Effector memory CD4-positive, alpha-beta T cell (primary cell): ENCODE measurements around the gene RALGPS2.

Experiments
- DNase-seq, 3 donors: peaks; one replicate each; pipeline ENCODE4 v3.0.0-alpha.2; 2020
- H3K27ac ChIP-seq: 2 replicates; pipeline ENCODE4 v1.7.0; 2013; ENCODE audit warnings: mild to moderate bottlenecking, low read length, moderate library complexity; ENCODE audit not compliant: insufficient read depth, poor library complexity, severe bottlenecking
- H3K27me3 ChIP-seq: replicated peaks from 2 replicates; pipeline ENCODE4 v1.7.0; 2013; ENCODE audit warnings: mild to moderate bottlenecking, low read length; ENCODE audit not compliant: insufficient read depth, control insufficient read depth, poor library complexity, severe bottlenecking
- H3K36me3 ChIP-seq: 2 replicates; pipeline ENCODE4 v1.7.0; 2013; ENCODE audit warnings: mild to moderate bottlenecking, low read length, moderate library complexity; ENCODE audit not compliant: control insufficient read depth, insufficient read depth
- H3K4me1 ChIP-seq: 2 replicates; pipeline ENCODE4 v1.7.0; 2013; ENCODE audit warnings: low read length, mild to moderate bottlenecking; ENCODE audit not compliant: control insufficient read depth, insufficient read depth, poor library complexity, severe bottlenecking
- H3K4me3 ChIP-seq: 2 replicates; pipeline ENCODE4 v1.7.0; 2013; ENCODE audit warnings: low read length, low read depth, mild to moderate bottlenecking; ENCODE audit not compliant: insufficient read depth, poor library complexity, severe bottlenecking
- H3K9me3 ChIP-seq: 2 replicates; pipeline ENCODE4 v1.7.0; 2013; ENCODE audit warnings: mild to moderate bottlenecking, low read length, moderate library complexity; ENCODE audit not compliant: control insufficient read depth

RALGPS2 gene

DNA sequence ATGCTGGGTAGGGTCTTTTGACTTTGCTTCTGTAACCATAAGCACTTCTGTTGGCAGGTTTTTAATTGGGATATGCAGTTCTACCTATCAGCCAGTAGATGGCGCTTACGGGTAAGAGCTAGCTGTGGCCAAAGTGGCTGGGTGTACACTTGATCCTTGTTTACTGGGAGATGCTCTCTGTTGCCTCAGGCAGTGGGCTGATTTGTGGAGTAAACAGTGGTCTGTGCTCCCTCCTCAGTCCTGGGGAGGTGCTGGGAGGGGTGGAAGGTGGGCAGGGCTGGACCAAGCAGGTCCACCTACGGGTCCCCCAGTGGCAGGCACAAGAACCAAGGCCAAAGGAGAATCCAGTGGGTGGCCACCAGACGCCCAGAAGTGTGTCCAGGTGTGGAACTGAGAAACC, 43.4 kb downstream of the RALGPS2 start:
- Histone ChIP-seq H3K36me3 (no peaks in the 10 kb centered on the region), H3K27ac (no peak overlapping the region), H3K9me3 (no peaks in the 10 kb centered on the region), H3K4me3 (no peak overlapping the region), H3K27me3 (no peaks in the 10 kb centered on the region), H3K4me1 (no peaks in the 10 kb centered on the region)
- DNase-seq, result peak in 1 of 3 donors; percentile 5

DNA sequence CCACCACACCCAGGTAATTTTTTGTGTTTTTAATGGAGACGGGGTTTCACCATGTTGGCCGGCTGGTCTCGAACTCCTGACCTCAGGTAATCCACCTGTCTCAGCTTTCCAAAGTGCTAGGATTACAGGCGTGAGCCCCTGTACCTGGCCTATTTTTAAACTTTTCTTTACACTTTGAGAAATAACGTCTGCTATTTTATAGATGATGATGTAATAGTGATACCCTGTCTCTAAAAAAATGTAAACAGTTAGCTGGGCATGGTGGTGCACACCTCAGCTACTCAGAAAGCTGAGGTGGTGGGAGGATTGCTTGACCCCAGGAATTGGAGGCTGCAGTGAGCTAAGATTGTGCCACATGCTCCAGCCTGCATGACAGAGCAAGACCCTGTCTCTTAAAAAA, 47.9 kb downstream of the RALGPS2 start:
- DNase-seq, result no peak
- Histone ChIP-seq H3K27ac (no peak overlapping the region), H3K27me3 (no peaks in the 10 kb centered on the region), H3K9me3 (no peaks in the 10 kb centered on the region), H3K4me3 (no peak overlapping the region), H3K4me1 (no peaks in the 10 kb centered on the region), H3K36me3 (no peaks in the 10 kb centered on the region)

DNA sequence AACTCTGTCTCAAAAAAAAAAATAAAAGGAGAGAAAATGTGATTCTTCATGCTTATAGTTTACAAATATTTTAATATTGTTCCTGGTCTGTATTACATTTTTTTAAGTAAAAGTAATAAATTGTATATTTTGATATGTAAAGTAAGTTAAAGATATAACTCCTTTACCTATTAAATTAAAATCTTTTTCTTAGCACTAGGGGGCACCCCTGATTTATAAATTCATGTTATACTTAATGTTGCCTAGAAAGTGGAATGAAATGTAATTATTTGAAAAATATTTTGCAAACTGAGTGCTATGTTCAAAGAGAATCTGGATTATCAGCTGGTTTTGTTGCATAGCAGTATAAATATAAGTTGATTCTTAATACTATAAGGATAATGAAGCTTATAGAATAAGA, 49.2 kb downstream of the RALGPS2 start:
- Histone ChIP-seq H3K27ac (no peak overlapping the region), H3K4me1 (no peaks in the 10 kb centered on the region)
- DNase-seq, result no peak

DNA sequence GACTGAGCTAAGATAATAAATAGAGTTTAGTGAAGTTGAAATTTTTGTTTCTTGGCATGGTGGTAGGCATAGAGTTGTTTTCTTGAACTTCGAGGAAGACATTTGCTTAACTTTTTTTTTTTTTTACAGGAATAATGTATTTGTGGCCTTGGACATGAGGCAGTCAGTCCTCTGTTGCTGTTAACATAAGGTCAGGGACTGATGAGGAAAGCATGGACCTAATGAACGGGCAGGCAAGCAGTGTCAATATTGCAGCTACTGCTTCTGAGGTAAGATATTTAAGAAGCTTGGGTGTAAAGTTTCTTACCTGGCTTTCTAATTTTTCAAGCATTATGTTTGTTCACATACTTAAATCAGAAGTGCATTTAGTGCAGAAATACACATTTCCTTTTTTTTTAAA, 51.5 kb downstream of the RALGPS2 start:
- H3K27ac ChIP-seq, result no peak overlapping the region
- DNase-seq, result no peak
- no peaks in the 10 kb centered on the region for H3K27me3 ChIP-seq
- no peaks in the 10 kb centered on the region for H3K4me1 ChIP-seq
- no peaks in the 10 kb centered on the region for H3K9me3 ChIP-seq
- H3K36me3 ChIP-seq, result no peaks in the 10 kb centered on the region
- no peak overlapping the region for H3K4me3 ChIP-seq

More for the DNA sequence above, 49.2 kb downstream of the RALGPS2 start:
- H3K36me3 ChIP-seq, result no peaks in the 10 kb centered on the region
- H3K4me3 ChIP-seq, result no peak overlapping the region
- no peaks in the 10 kb centered on the region for H3K9me3 ChIP-seq
- no peaks in the 10 kb centered on the region for H3K27me3 ChIP-seq

DNA sequence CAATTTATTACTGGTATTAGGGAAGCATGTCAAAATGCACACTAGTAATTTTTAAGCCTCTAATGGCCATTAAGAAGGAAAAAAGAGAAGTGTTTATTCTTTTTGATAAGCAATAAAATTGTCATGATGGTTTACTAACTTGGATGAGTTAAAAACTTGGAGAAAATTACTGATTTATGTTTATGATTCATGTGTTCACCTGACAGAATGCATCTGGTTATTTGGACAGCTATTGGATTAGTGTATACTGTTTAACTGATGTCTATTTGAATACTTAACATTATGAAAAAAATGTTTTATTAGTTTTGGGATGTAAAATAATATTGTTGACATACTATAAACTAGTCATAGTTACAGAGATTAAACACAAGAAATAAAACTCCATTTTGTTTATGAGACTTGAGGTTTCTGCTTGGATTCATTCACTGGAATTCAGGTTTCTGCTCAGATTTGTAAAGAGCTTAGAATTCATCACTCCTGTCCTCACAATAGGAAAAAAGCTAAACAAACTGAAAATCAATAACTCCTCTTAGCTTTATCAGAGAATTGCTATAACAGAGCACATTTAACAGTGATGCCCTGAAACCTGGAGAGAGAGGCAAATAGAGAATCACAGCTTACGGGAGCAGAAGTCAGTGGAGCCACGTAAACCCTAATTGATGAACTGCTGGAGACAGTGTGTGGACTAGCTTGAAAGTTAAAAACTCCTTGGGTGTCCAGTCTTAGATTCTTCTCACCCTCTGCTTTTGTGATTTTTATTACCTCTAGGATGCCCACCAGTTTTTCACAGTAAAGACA, 56.7 kb downstream of the RALGPS2 start:
- H3K36me3 ChIP-seq, result no peaks in the 10 kb centered on the region
- H3K4me3 ChIP-seq, result no peak overlapping the region
- no peaks in the 10 kb centered on the region for H3K4me1 ChIP-seq
- H3K27me3 ChIP-seq, result no peaks in the 10 kb centered on the region
- no peak overlapping the region for H3K27ac ChIP-seq
- DNase-seq, result no peak
- H3K9me3 ChIP-seq, result no peaks in the 10 kb centered on the region

DNA sequence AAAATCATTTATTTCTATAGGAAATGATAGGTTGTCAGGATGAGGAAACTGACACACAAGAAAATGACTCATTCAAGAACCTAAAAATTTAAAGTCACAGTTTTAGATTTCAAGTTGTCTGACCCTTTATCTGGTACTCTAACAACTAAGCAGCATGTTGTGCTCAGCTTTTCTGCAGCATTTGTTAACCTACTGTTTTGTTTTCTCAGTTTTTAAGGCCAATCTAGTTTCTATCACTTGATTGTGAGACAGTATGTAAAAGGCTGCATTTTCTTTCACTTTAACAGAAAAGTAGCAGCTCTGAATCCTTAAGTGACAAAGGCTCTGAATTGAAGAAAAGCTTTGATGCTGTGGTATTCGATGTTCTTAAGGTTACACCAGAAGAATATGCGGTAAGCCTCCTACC, 59.1 kb downstream of the RALGPS2 start:
- Histone ChIP-seq H3K4me1 (no peaks in the 10 kb centered on the region), H3K36me3 (no peaks in the 10 kb centered on the region), H3K27ac (no peak overlapping the region), H3K27me3 (no peaks in the 10 kb centered on the region), H3K9me3 (no peaks in the 10 kb centered on the region), H3K4me3 (no peak overlapping the region)
- DNase-seq, result no peak

DNA sequence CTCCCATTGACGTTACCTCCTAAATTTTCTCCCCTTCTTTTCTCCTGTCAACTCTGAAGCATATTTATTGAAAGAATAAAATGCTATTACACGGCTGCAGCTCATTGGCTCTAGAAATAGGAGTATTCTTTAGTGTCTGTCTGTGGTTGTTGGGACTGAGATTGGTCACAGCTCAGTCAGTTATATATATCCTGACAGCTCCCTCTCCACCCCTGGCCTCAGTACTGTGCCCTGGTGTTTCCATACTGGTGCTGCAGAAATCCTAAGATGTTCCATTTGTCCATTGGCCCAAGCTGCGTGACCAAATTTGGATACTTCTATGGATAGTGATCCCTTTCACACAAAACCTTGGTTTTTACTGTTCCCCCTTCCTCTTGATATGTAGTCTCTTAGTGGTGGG, 67.3 kb downstream of the RALGPS2 start:
- DNase-seq, result no peak
- Histone ChIP-seq H3K4me3 (no peak overlapping the region), H3K4me1 (no peaks in the 10 kb centered on the region), H3K27ac (no peak overlapping the region), H3K9me3 (no peaks in the 10 kb centered on the region), H3K27me3 (no peaks in the 10 kb centered on the region), H3K36me3 (no peaks in the 10 kb centered on the region)

DNA sequence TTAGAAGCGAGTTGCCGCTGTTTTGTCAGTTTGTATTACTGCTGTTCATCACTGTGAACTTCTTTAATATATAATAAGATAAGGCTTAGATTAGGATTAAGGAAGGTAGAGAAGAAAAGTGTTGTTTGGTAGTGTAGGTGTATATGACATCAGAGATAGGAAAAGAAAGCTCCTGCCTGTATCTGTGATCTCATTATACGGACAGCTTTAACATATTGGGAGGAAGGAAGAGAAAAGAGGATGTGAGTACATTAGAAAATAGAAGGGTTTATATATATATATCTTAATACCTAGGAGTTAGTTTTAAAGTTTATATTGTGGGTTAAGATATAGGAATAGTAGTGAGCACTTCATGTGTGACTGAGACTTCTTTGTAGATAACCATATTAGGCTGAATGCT, 71.0 kb downstream of the RALGPS2 start:
- Histone ChIP-seq H3K4me1 (no peaks in the 10 kb centered on the region), H3K4me3 (no peak overlapping the region), H3K36me3 (no peaks in the 10 kb centered on the region), H3K27me3 (no peaks in the 10 kb centered on the region), H3K27ac (no peak overlapping the region), H3K9me3 (no peaks in the 10 kb centered on the region)
- no peak for DNase-seq

DNA sequence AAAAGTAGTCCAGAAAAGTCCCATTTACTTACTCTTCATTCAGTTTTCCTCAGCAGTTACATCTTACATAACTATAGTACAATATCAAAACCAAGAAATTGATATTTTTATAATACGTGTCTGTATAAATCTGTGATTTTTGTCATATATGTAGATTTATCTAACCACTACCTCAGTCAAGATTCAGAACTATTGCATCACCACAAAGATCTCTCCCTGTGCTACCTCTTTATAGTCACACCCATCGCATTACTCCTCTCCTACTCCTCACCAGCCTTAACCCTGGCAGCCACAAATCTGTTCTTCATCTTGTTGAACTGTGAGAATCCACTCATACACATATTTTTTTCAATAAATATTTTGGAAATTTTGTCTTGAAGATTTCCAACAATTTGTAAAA, 72.5 kb downstream of the RALGPS2 start:
- Histone ChIP-seq H3K4me1 (no peaks in the 10 kb centered on the region), H3K27ac (no peak overlapping the region), H3K36me3 (no peaks in the 10 kb centered on the region), H3K9me3 (no peaks in the 10 kb centered on the region), H3K27me3 (no peaks in the 10 kb centered on the region), H3K4me3 (no peak overlapping the region)
- DNase-seq, result no peak

DNA sequence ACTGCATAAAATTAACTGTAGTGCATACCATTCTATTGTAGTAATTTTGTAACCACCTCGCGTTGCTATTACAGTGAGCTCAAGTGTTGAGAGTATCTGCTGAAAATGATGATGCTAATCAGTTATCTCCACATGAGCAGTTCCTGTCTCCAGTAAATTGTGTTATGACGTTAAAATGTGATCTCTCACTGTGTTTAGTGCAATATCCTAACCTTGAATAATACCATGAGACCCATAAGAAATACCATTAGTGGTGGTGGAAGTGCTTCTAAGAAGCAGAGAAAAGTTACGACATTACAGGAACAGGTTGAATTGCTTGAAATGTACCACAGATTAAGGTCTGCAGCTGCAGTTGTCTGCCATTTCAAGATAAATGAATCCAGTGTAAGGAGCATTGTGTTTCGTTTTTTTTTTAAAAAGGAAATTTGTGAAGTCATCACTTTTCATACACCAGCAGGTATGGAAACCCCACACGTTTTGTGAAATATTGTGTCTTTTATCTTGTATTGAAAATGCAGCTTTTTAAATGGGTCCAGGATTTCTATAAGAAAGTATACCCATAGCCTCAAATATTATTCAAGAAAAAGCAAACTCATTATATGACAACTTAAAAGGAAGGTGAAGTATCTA, 73.3 kb downstream of the RALGPS2 start:
- Histone ChIP-seq H3K4me1 (no peaks in the 10 kb centered on the region), H3K36me3 (no peaks in the 10 kb centered on the region), H3K27me3 (no peaks in the 10 kb centered on the region), H3K4me3 (no peak overlapping the region), H3K9me3 (no peaks in the 10 kb centered on the region), H3K27ac (no peak overlapping the region)
- DNase-seq, result no peak
